Measurements from ENCODE around the gene SREK1. TPM values are rescaled to one million over a fixed set of nuclear protein-coding genes. Genes with fewer than 3 reads are reported as not detected.
A peak's percentile ranks its signal among the peaks of the same experiment; 100 is the strongest.

The SREK1 gene
- total RNA-seq, 2 donors from 2014 or later, result 118 to 134 TPM

GRCh38 chr5:66138637-66139317, 5.3 kb upstream of the SREK1 start:
- DNase-seq (no peak), ATAC-seq (no peak)
- H3K4me1 ChIP-seq, result peaks cover 7% of the 10 kb centered on the region
- H3K4me3 ChIP-seq, result no peak overlapping the region
- intact Hi-C loops (cut with DNase I), result no loop called here
- H3K27me3 ChIP-seq, result no peaks in the 10 kb centered on the region
- TF ChIP-seq CTCF (IDR thresholded peaks at IDR 0.05) (no peak), POLR2A (IDR thresholded peaks at IDR 0.05) (no peak)
- no peak overlapping the region for H3K27ac ChIP-seq
- H3K36me3 ChIP-seq (replicated peaks in 1 of 2; ENCODE audit: insufficient read depth in 1 of 2, low read depth in 2 of 2), result no peaks in the 10 kb centered on the region
- WGBS, 2 donors, result 29 to 53% methylated on average over 1 of the region's 1 CpG
- no peaks in the 10 kb centered on the region for H3K9me3 ChIP-seq

- intact Hi-C loops (cut with DNase I), result no loop called here
- 75 to 78% methylated on average over 2 of the region's 2 CpGs for WGBS, 2 donors
- Histone ChIP-seq H3K4me3 (no peak overlapping the region), H3K9me3 (no peaks in the 10 kb centered on the region), H3K27ac (no peak overlapping the region), H3K4me1 (peaks cover 7% of the 10 kb centered on the region), H3K27me3 (no peaks in the 10 kb centered on the region), H3K36me3 (replicated peaks in 1 of 2; ENCODE audit: insufficient read depth in 1 of 2, low read depth in 2 of 2) (no peaks in the 10 kb centered on the region)
- ATAC-seq (no peak), DNase-seq (no peak)
- no peak for TF ChIP-seq POLR2A (IDR thresholded peaks at IDR 0.05)
- no peak for TF ChIP-seq CTCF (IDR thresholded peaks at IDR 0.05)
Observed at GRCh38 chr5:66139318-66139712, 4.8 kb upstream of the SREK1 start.

GRCh38 chr5:66142417-66142816, 1.7 kb upstream of the SREK1 start:
- intact Hi-C loops (cut with DNase I), result no loop called here
- no peak for ATAC-seq
- Histone ChIP-seq H3K27me3 (no peaks in the 10 kb centered on the region), H3K36me3 (replicated peaks in 1 of 2; ENCODE audit: insufficient read depth in 1 of 2, low read depth in 2 of 2) (no peaks in the 10 kb centered on the region), H3K27ac (no peak overlapping the region), H3K4me3 (no peak overlapping the region), H3K4me1 (peaks cover 21% of the 10 kb centered on the region), H3K9me3 (no peaks in the 10 kb centered on the region)
- DNase-seq, result no peak
- no peak for TF ChIP-seq POLR2A (IDR thresholded peaks at IDR 0.05)
- TF ChIP-seq CTCF (IDR thresholded peaks at IDR 0.05), result no peak
- 60 to 69% methylated on average over 2 of the region's 2 CpGs for WGBS, 2 donors

- Histone ChIP-seq H3K27me3 (no peaks in the 10 kb centered on the region), H3K9me3 (no peaks in the 10 kb centered on the region), H3K4me1 (peaks cover 30% of the 10 kb centered on the region), H3K27ac (peak overlapping the region; percentile 97 to 100 (median 98)), H3K36me3 (replicated peaks in 1 of 2; ENCODE audit: insufficient read depth in 1 of 2, low read depth in 2 of 2) (no peaks in the 10 kb centered on the region), H3K4me3 (peak overlapping the region; percentile 49 to 76)
- peak in 2 of 7 experiments; percentile 1 to 7 for TF ChIP-seq CTCF (IDR thresholded peaks at IDR 0.05)
- no peak for TF ChIP-seq POLR2A (IDR thresholded peaks at IDR 0.05)
- ATAC-seq (no peak), DNase-seq (peak in 1 of 4 donors; percentile 5)
- intact Hi-C loops (cut with DNase I), result no loop called here
- 14 to 16% methylated on average over 16 of the region's 16 CpGs for WGBS, 2 donors
Observed at GRCh38 chr5:66143473-66144073, 527 bp upstream of the SREK1 start.

Measured in body of pancreas (tissue), 4 donors.